H1 (cell line): ENCODE data around the gene NCKAP1. TPM values are rescaled to one million over a fixed set of nuclear protein-coding genes. Genes with fewer than 3 reads are reported as not detected.

Experiments
- CTCF ChIA-PET: fragments of 300-600 bp; sonication (Branson Sonifier 250); formaldehyde crosslinking; loops from one replicate; lab custom pipeline; 2021; ENCODE audit not compliant: partially characterized antibody; lab: Charles Lee
- POLR2A ChIA-PET: fragments of 300-600 bp; sonication (Branson Sonifier 250); formaldehyde crosslinking; loops from one replicate; lab custom pipeline; 2021; ENCODE audit warnings: inconsistent platforms; ENCODE audit not compliant: partially characterized antibody; lab: Charles Lee
- DNase-seq, 2 experiments: peaks; one replicate each; pipeline versions ENCODE4 v3.0.0 to v3.0.0-alpha.2; 2010 to 2022; ENCODE audit warnings: low spot score in 2 of 2, low read depth in 1 of 2, mixed read lengths in 1 of 2
- FAIRE-seq: peaks from 2 replicates; lab custom pipeline; 2011; peaks lifted over from hg19 to GRCh38; lab: Jason Lieb, UNC
- H2AFZ ChIP-seq: 2 replicates; pipeline ENCODE4 v1.8.1; 2012; ENCODE audit warnings: low read length, inconsistent platforms
- H2AK5ac ChIP-seq: 2 replicates; pipeline ENCODE4 v1.6.1; 2013; ENCODE audit warnings: low read depth, low read length
- H2BK120ac ChIP-seq: replicated peaks from 2 replicates; pipeline ENCODE3; 2013; ENCODE audit warnings: low read depth, low read length, inconsistent platforms
- H2BK12ac ChIP-seq: 2 replicates; pipeline ENCODE4 v1.6.1; 2013; ENCODE audit warnings: low read depth, low read length
- H2BK15ac ChIP-seq: 2 replicates; pipeline ENCODE4 v1.6.1; 2013; ENCODE audit warnings: low read length
- H2BK20ac ChIP-seq: 2 replicates; pipeline ENCODE4 v1.6.1; 2013; ENCODE audit warnings: low read length
- H2BK5ac ChIP-seq: 2 replicates; pipeline ENCODE4 v1.6.1; 2013; ENCODE audit warnings: low read depth, low read length
- H3K14ac ChIP-seq: 2 replicates; pipeline ENCODE4 v1.6.1; 2013; ENCODE audit warnings: inconsistent platforms; ENCODE audit not compliant: insufficient read length
- H3K18ac ChIP-seq: 2 replicates; pipeline ENCODE4 v1.6.1; 2013; ENCODE audit warnings: low read length; ENCODE audit errors: extremely low read depth
- H3K23ac ChIP-seq: 2 replicates; pipeline ENCODE4 v1.6.1; 2013; ENCODE audit warnings: inconsistent platforms; ENCODE audit not compliant: insufficient read length
- H3K23me2 ChIP-seq: 2 replicates; pipeline ENCODE4 v1.6.1; 2013; ENCODE audit warnings: low read depth, low read length
- H3K27ac ChIP-seq: 2 replicates; pipeline ENCODE4 v1.6.1; 2011; ENCODE audit warnings: low read depth, low read length, inconsistent platforms
- H3K27me3 ChIP-seq, 4 experiments: replicated peaks in 1 of 4; 1 replicate in 1 of 4; 2 replicates in 3 of 4; pipeline versions ENCODE4 v1.6.1 to v1.8.1; 2011 to 2013; ENCODE audit warnings: low read length in 3 of 4, mild to moderate bottlenecking in 3 of 4, inconsistent platforms in 2 of 4, mixed read lengths in 2 of 4, moderate library complexity in 1 of 4; ENCODE audit not compliant: control insufficient read depth in 3 of 4, insufficient read depth in 3 of 4; ENCODE audit errors: extremely low read depth in 1 of 4
- H3K36me3 ChIP-seq, 4 experiments: 2 replicates each; pipeline versions ENCODE4 v1.6.1 to v1.8.1; 2011 to 2013; ENCODE audit warnings: mild to moderate bottlenecking in 4 of 4, low read length in 3 of 4, moderate library complexity in 2 of 4, control low read depth in 1 of 4, inconsistent platforms in 1 of 4; ENCODE audit not compliant: insufficient read depth in 4 of 4, control insufficient read depth in 2 of 4
- H3K4ac ChIP-seq: replicated peaks from 2 replicates; pipeline ENCODE3; 2013; ENCODE audit warnings: low read length, low read depth, mixed read lengths, inconsistent platforms; ENCODE audit not compliant: insufficient read length
- H3K4me1 ChIP-seq, 4 experiments: replicated peaks in 1 of 4; 1 replicate in 1 of 4; 2 replicates in 3 of 4; pipeline versions ENCODE4 v1.6.1 to v1.8.1; 2011 to 2013; ENCODE audit warnings: low read length in 3 of 4, inconsistent platforms in 2 of 4, mixed read lengths in 1 of 4; ENCODE audit not compliant: insufficient read depth in 4 of 4, control insufficient read depth in 3 of 4
- H3K4me2 ChIP-seq, 2 experiments: 2 replicates each; pipeline versions ENCODE4 v1.6.1 to v1.8.1; 2011 to 2013; ENCODE audit warnings: low read depth in 2 of 2, low read length in 2 of 2, control low read depth in 1 of 2, inconsistent platforms in 1 of 2, mild to moderate bottlenecking in 1 of 2; ENCODE audit not compliant: insufficient read depth in 1 of 2
- H3K4me3 ChIP-seq, 4 experiments: fragments of 200-600, 300-600 bp in 1 of 4; sonication (generic), shearing (Covaris generic), sonication (Bioruptor Twin) in 1 of 4; 2 replicates each; pipeline versions ENCODE4 v1.5.1 to v1.8.1; 2011 to 2016; ENCODE audit warnings: low read length in 4 of 4, low read depth in 3 of 4, control low read depth in 2 of 4, inconsistent platforms in 2 of 4, mild to moderate bottlenecking in 2 of 4, mixed read lengths in 1 of 4, moderate library complexity in 1 of 4; ENCODE audit not compliant: insufficient read depth in 2 of 4; ENCODE audit errors: extremely low read depth in 1 of 4
- H3K56ac ChIP-seq: replicated peaks from 2 replicates; pipeline ENCODE3; 2013; ENCODE audit warnings: low read depth, mild to moderate bottlenecking, mixed read lengths, low read length, inconsistent platforms; ENCODE audit not compliant: insufficient read length
- H3K79me1 ChIP-seq: 2 replicates; pipeline ENCODE4 v1.6.1; 2013; ENCODE audit warnings: low read depth, low read length, control low read depth
- H3K79me2 ChIP-seq, 2 experiments: 2 replicates each; pipeline versions ENCODE4 v1.6.1 to v1.8.1; 2012 to 2013; ENCODE audit warnings: low read length in 2 of 2, mild to moderate bottlenecking in 2 of 2, inconsistent platforms in 1 of 2; ENCODE audit not compliant: insufficient read depth in 2 of 2, control insufficient read depth in 1 of 2
- H3K9ac ChIP-seq, 4 experiments: replicated peaks in 1 of 4; 1 replicate in 1 of 4; 2 replicates in 3 of 4; pipeline versions ENCODE4 v1.6.1 to v1.8.1; 2011 to 2013; ENCODE audit warnings: low read depth in 3 of 4, low read length in 3 of 4, control low read depth in 2 of 4, mild to moderate bottlenecking in 2 of 4, moderate library complexity in 2 of 4, inconsistent platforms in 1 of 4; ENCODE audit errors: extremely low read depth in 1 of 4
- H3K9me3 ChIP-seq, 2 experiments: 2 replicates each; pipeline versions ENCODE4 v1.6.1 to v1.8.1; 2012 to 2013; ENCODE audit warnings: mild to moderate bottlenecking in 2 of 2, moderate library complexity in 2 of 2, control low read depth in 1 of 2, inconsistent platforms in 1 of 2, low read depth in 1 of 2, low read length in 1 of 2, mixed read lengths in 1 of 2; ENCODE audit not compliant: insufficient read depth in 2 of 2
- H4K20me1 ChIP-seq, 2 experiments: replicated peaks in 1 of 2; 2 replicates each; pipeline versions ENCODE3 to v1.8.1; 2011 to 2013; ENCODE audit warnings: inconsistent platforms in 2 of 2, low read length in 2 of 2, mild to moderate bottlenecking in 1 of 2; ENCODE audit not compliant: insufficient read depth in 2 of 2, control insufficient read depth in 1 of 2
- H4K5ac ChIP-seq: 2 replicates; pipeline ENCODE4 v1.6.1; 2013; ENCODE audit warnings: low read length, low read depth, mixed read lengths, inconsistent platforms; ENCODE audit not compliant: insufficient read length
- H4K8ac ChIP-seq: 2 replicates; pipeline ENCODE4 v1.8.0; 2013; ENCODE audit warnings: mild to moderate bottlenecking, moderate library complexity, low read length, inconsistent platforms; ENCODE audit not compliant: insufficient read depth; ENCODE audit errors: extremely low read depth
- H4K91ac ChIP-seq: replicated peaks from 2 replicates; pipeline ENCODE3; 2013; ENCODE audit warnings: low read length, mixed read lengths, inconsistent platforms; ENCODE audit not compliant: insufficient read length
- ATF2 ChIP-seq: IDR thresholded peaks from 2 replicates; pipeline ENCODE4 v1.6.1; 2012; ENCODE audit warnings: low read length, inconsistent platforms
- BACH1 ChIP-seq: IDR thresholded peaks from 2 replicates; pipeline ENCODE4 v1.6.1; 2012; ENCODE audit warnings: low read length, improper control_type of control experiment
- CBX8 ChIP-seq: fragments of 300-800, 300-1000 bp; sonication (generic); IDR thresholded peaks from 2 replicates; pipeline ENCODE4 v1.7.1; 2016; ENCODE audit warnings: low read depth, low read length, borderline replicate concordance
- CHD1 ChIP-seq: IDR thresholded peaks from 2 replicates; pipeline ENCODE4 v1.6.1; 2012; ENCODE audit warnings: low read depth, low read length, improper control_type of control experiment
- FOSL1 ChIP-seq: IDR thresholded peaks from 2 replicates; pipeline ENCODE4 v1.6.1; 2011; ENCODE audit warnings: mild to moderate bottlenecking, low read depth, low read length, moderate library complexity; ENCODE audit not compliant: insufficient read depth
- MAFK ChIP-seq: IDR thresholded peaks from 2 replicates; pipeline ENCODE4 v1.6.1; 2012; ENCODE audit warnings: low read depth, mild to moderate bottlenecking, improper control_type of control experiment, low read length
- MAX ChIP-seq: IDR thresholded peaks from 2 replicates; pipeline ENCODE4 v1.6.1; 2012; ENCODE audit warnings: inconsistent platforms
- RBBP5 ChIP-seq: IDR thresholded peaks from 2 replicates; pipeline ENCODE4 v1.7.1; 2012; ENCODE audit warnings: low read depth, mild to moderate bottlenecking, inconsistent platforms, low read length, moderate library complexity, borderline replicate concordance
- SRF ChIP-seq: IDR thresholded peaks from 2 replicates; pipeline ENCODE4 v1.6.1; 2011; ENCODE audit warnings: mild to moderate bottlenecking, low read depth, low read length, moderate library complexity
- TBP ChIP-seq: IDR thresholded peaks from 2 replicates; pipeline ENCODE4 v1.6.1; 2011; ENCODE audit warnings: low read depth, low read length, improper control_type of control experiment
- YY1 ChIP-seq: IDR thresholded peaks from 2 replicates; pipeline ENCODE4 v1.6.1; 2011; ENCODE audit warnings: low read depth, mild to moderate bottlenecking, low read length
- WGBS, 2 experiments: shearing (Covaris generic) in 1 of 2; methylation state at CpG; one replicate each; pipeline versions ENCODE4 v1.1.6 to v1.1.7; 2013 to 2015; ENCODE audit warnings: low lambda C conversion rate in 2 of 2, mixed read lengths in 2 of 2, inconsistent platforms in 1 of 2, low coverage in 1 of 2, missing lambda C conversion rate in 1 of 2; ENCODE audit not compliant: insufficient replicate concordance in 2 of 2, insufficient coverage in 1 of 2, insufficient read length in 1 of 2; ENCODE audit errors: extremely low coverage in 1 of 2, missing lambda C conversion rate in 1 of 2; 5-methylcytosine and 5-hydroxymethylcytosine counted together
- polyA plus RNA-seq, 7 experiments: library from polyadenylated mRNA; depleted of rRNA in 3 of 7; stranded (reverse) in 5 of 7; unstranded in 2 of 7; fragments of >200 nt in 5 of 7; fragments of 200-250 nt in 2 of 7; gene quantifications; 1 replicate in 5 of 7; 2 replicates in 1 of 7; 4 replicates in 1 of 7; pipeline versions ENCODE4 v1.2.1 to v1.2.3, GENCODE V29; 2011 to 2013; ENCODE audit warnings: missing spikeins in 2 of 7, mixed read lengths in 2 of 7
- total RNA-seq: library from RNA; stranded (reverse); fragmentation: NEBNext Ultra II Directional; extraction: Animal tissue kit (Norgen Biotek cat#: 25700); gene quantifications from 2 replicates; pipeline ENCODE4 v1.2.1, GENCODE V29; 2021

The NCKAP1 gene
- total and polyA plus RNA-seq, 2 of the 8 experiments (the other 6 are each of a cell fraction or from before 2014, with no cell fraction given), result 90.8 to 173 TPM

GRCh38 chr2:182866095-182866460, 172.2 kb downstream of the NCKAP1 start:
- Histone ChIP-seq H4K20me1 (no peaks in the 10 kb centered on the region), H4K91ac (no peak overlapping the region), H3K79me2 (no peaks in the 10 kb centered on the region), H3K4me2 (peak overlapping the region; percentile 72 to 97), H2BK20ac (no peak overlapping the region; the same call in 1 of the 2 replicates), H4K5ac (no peak overlapping the region), H3K9me3 (no peaks in the 10 kb centered on the region), H3K14ac (no peak overlapping the region), H2BK5ac (no peak overlapping the region), H3K36me3 (no peaks in the 10 kb centered on the region), H3K79me1 (no peaks in the 10 kb centered on the region), H4K8ac (0 out of 2 replicates have a peak overlapping the region, but pooled peaks have one; percentile 52), H3K23ac (no peak overlapping the region), H3K27ac (no peak overlapping the region), H2BK12ac (no peak overlapping the region; the same call in 1 of the 2 replicates), H3K27me3 (peaks cover 2 to 19% (median 12%) of the 10 kb centered on the region in 4 experiments), H3K4ac (no peak overlapping the region), H3K9ac (no peak overlapping the region), H2BK120ac (no peak overlapping the region), H3K4me3 (peak overlapping the region; percentile 48 to 68 (median 54)), H3K4me1 (peaks cover 3 to 14% (median 7%) of the 10 kb centered on the region in 4 experiments; a peak in 6 of 7 replicates), H3K56ac (peak overlapping the region; percentile 40), H2BK15ac (no peak overlapping the region), H3K23me2 (peaks cover 15% of the 10 kb centered on the region), H3K18ac (peak overlapping the region; percentile 36), H2AK5ac (no peak overlapping the region), H2AFZ (peak overlapping the region; percentile 93)
- FAIRE-seq, result no peak
- POLR2A ChIA-PET, result interaction anchor here (1.2 kb wide), 1 partner anchor 47 kb away, joined by 7 read pairs; no protein-coding TSS in a partner anchor
- CTCF ChIA-PET, result interaction anchor here (0.7 to 6.4 kb wide), 13 partner anchors 8 to 106 kb away, joined by 3 to 71 read pairs (median 4); no protein-coding TSS in a partner anchor
- WGBS, 2 experiments, result 9% methylated on average over 19 of the region's 19 CpGs; no CpG with 5 or more reads in 1 of the 2 experiments
- peak in 1 of 2 experiments; percentile 81 for DNase-seq
- no peak for TF ChIP-seq RBBP5
- TF ChIP-seq BACH1, result no peak
- no peak for TF ChIP-seq SRF
- no peak for TF ChIP-seq CHD1
- TF ChIP-seq MAFK, result no peak
- TF ChIP-seq MAX, result peak; percentile 92
- no peak for TF ChIP-seq ATF2
- TF ChIP-seq YY1, result no peak
- no peak for TF ChIP-seq CBX8
- no peak for TF ChIP-seq TBP
- no peak for TF ChIP-seq FOSL1
